Measurements from ENCODE around the gene HORMAD2.

The HORMAD2 gene

GRCh38 chr22:30221121-30221992, 141.1 kb downstream of the HORMAD2 start:
- Histone ChIP-seq H4K20me1 (ENCODE audit: insufficient read depth, low read length) (no peaks in the 10 kb centered on the region), H2AFZ (ENCODE audit: low read depth, low read length) (peak overlapping the region; percentile 3; the same call in 1 of the 2 replicates), H3K9me3 (ENCODE audit: insufficient read depth, low read length, severe bottlenecking) (no peaks in the 10 kb centered on the region), H3K27ac (ENCODE audit: low read length) (peak overlapping the region; percentile 86), H3K4me2 (ENCODE audit: insufficient read depth, low read length) (peak overlapping the region; percentile 60), H3K27me3 (ENCODE audit: insufficient read depth, low read length, poor library complexity) (no peaks in the 10 kb centered on the region), H3K36me3 (ENCODE audit: insufficient read depth, low read length) (no peaks in the 10 kb centered on the region), H3K79me2 (ENCODE audit: insufficient read depth, low read length) (no peaks in the 10 kb centered on the region), H3K4me3 (ENCODE audit: low read depth in 1 of 2, low read length in 2 of 2) (peak overlapping the region in 1 of 2 experiments; percentile 35; a peak in 2 of 4 replicates), H3K4me1 (ENCODE audit: insufficient read depth, low read length) (peaks cover 60% of the 10 kb centered on the region), H3K9ac (ENCODE audit: low read depth, low read length) (peak overlapping the region; percentile 52)
- TF ChIP-seq EZH2 (IDR thresholded peaks at IDR 0.05; ENCODE audit: borderline replicate concordance, low read depth, low read length, severe bottlenecking) (no peak), CTCF (IDR thresholded peaks at IDR 0.05; ENCODE audit: borderline replicate concordance, extremely low read depth, low read length, poor library complexity, severe bottlenecking) (peak; percentile 19)
- DNase-seq, result peak; percentile 98
- peak; percentile 88 for ATAC-seq (ENCODE audit: insufficient read depth, low read depth)

- Histone ChIP-seq H3K4me2 (ENCODE audit: insufficient read depth, low read length) (no peak overlapping the region), H3K9me3 (ENCODE audit: insufficient read depth, low read length, severe bottlenecking) (no peaks in the 10 kb centered on the region), H3K9ac (ENCODE audit: low read depth, low read length) (no peak overlapping the region), H3K79me2 (ENCODE audit: insufficient read depth, low read length) (no peaks in the 10 kb centered on the region), H3K27ac (ENCODE audit: low read length) (peak overlapping the region; percentile 86), H3K4me1 (ENCODE audit: insufficient read depth, low read length) (peaks cover 62% of the 10 kb centered on the region), H3K36me3 (ENCODE audit: insufficient read depth, low read length) (no peaks in the 10 kb centered on the region), H3K27me3 (ENCODE audit: insufficient read depth, low read length, poor library complexity) (no peaks in the 10 kb centered on the region), H4K20me1 (ENCODE audit: insufficient read depth, low read length) (no peaks in the 10 kb centered on the region), H3K4me3 (ENCODE audit: low read depth in 1 of 2, low read length in 2 of 2) (no peak overlapping the region), H2AFZ (ENCODE audit: low read depth, low read length) (no peak overlapping the region)
- ATAC-seq (ENCODE audit: insufficient read depth, low read depth), result no peak
- no peak for DNase-seq
- TF ChIP-seq EZH2 (IDR thresholded peaks at IDR 0.05; ENCODE audit: borderline replicate concordance, low read depth, low read length, severe bottlenecking) (no peak), CTCF (IDR thresholded peaks at IDR 0.05; ENCODE audit: borderline replicate concordance, extremely low read depth, low read length, poor library complexity, severe bottlenecking) (no peak)
These were observed 142.1 kb downstream of the HORMAD2 start for GRCh38 chr22:30222321-30222720.

GRCh38 chr22:30223303-30223702, 143.0 kb downstream of the HORMAD2 start:
- no peaks in the 10 kb centered on the region for H3K79me2 ChIP-seq (ENCODE audit: insufficient read depth, low read length)
- H3K9me3 ChIP-seq (ENCODE audit: insufficient read depth, low read length, severe bottlenecking), result no peaks in the 10 kb centered on the region
- H3K27ac ChIP-seq (ENCODE audit: low read length), result peak overlapping the region; percentile 86; the same call in 1 of the 2 replicates
- no peaks in the 10 kb centered on the region for H3K27me3 ChIP-seq (ENCODE audit: insufficient read depth, low read length, poor library complexity)
- H3K36me3 ChIP-seq (ENCODE audit: insufficient read depth, low read length), result no peaks in the 10 kb centered on the region
- peak; percentile 32 for DNase-seq
- H3K4me2 ChIP-seq (ENCODE audit: insufficient read depth, low read length), result no peak overlapping the region
- H4K20me1 ChIP-seq (ENCODE audit: insufficient read depth, low read length), result no peaks in the 10 kb centered on the region
- H2AFZ ChIP-seq (ENCODE audit: low read depth, low read length), result no peak overlapping the region
- H3K4me3 ChIP-seq (ENCODE audit: low read depth in 1 of 2, low read length in 2 of 2), result no peak overlapping the region
- TF ChIP-seq EZH2 (IDR thresholded peaks at IDR 0.05; ENCODE audit: borderline replicate concordance, low read depth, low read length, severe bottlenecking) (no peak), CTCF (IDR thresholded peaks at IDR 0.05; ENCODE audit: borderline replicate concordance, extremely low read depth, low read length, poor library complexity, severe bottlenecking) (no peak)
- ATAC-seq (ENCODE audit: insufficient read depth, low read depth), result no peak
- no peak overlapping the region for H3K9ac ChIP-seq (ENCODE audit: low read depth, low read length)
- peaks cover 70% of the 10 kb centered on the region for H3K4me1 ChIP-seq (ENCODE audit: insufficient read depth, low read length)

Measured in DND-41 (cell line).